H7 (cell line): ENCODE data around the gene TRPV4. TPM values are rescaled to one million over a fixed set of nuclear protein-coding genes. Genes with fewer than 3 reads are reported as not detected.

Experiments
- DNase-seq: peaks from one replicate; pipeline ENCODE4 v3.0.0; 2012
- H3K27me3 ChIP-seq: 2 replicates; pipeline ENCODE4 v1.6.0; 2011; ENCODE audit warnings: mild to moderate bottlenecking, low read length; ENCODE audit not compliant: control insufficient read depth, insufficient read depth
- H3K36me3 ChIP-seq: replicated peaks from 2 replicates; pipeline ENCODE4 v1.5.1; 2011; ENCODE audit warnings: low read length; ENCODE audit not compliant: control insufficient read depth, insufficient read depth
- H3K4me3 ChIP-seq: 2 replicates; pipeline ENCODE4 v1.5.1; 2011; ENCODE audit warnings: low read depth, mild to moderate bottlenecking, control low read depth, low read length, moderate library complexity; ENCODE audit not compliant: insufficient read depth
- total RNA-seq: library from RNA; depleted of rRNA; stranded (reverse); fragments of >200 nt; shearing (Covaris generic); gene quantifications from 2 replicates; pipeline ENCODE4 v1.2.3, GENCODE V29; 2014; rRNA removed

The TRPV4 gene
- total RNA-seq, 1 experiment from 2014 or later = 1.6 TPM

DNA sequence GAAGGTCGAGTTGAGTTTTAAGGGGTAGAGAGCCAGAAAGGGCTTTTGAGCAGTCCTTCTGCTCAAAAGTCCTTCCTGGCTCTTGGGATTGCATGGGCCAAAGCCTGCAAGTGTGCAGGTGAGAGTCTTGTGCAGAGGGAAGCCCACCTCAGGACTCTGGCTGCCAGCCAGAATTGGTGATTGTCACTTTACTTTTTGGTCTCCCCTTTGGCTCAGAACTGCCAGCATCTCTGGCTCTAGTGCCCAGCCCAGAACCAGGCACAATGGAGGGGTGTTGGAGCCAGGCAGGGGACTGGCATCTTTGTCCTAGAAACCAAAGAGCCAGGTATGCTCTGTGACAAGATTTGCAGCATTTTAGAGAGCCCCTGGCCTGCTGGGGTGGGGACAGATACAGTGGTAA is 96.1 kb downstream of the TRPV4 start:
- Histone ChIP-seq H3K27me3 (no peaks in the 10 kb centered on the region; the same call in 1 of the 2 replicates), H3K4me3 (no peak overlapping the region), H3K36me3 (no peaks in the 10 kb centered on the region)
- DNase-seq = no peak

DNA sequence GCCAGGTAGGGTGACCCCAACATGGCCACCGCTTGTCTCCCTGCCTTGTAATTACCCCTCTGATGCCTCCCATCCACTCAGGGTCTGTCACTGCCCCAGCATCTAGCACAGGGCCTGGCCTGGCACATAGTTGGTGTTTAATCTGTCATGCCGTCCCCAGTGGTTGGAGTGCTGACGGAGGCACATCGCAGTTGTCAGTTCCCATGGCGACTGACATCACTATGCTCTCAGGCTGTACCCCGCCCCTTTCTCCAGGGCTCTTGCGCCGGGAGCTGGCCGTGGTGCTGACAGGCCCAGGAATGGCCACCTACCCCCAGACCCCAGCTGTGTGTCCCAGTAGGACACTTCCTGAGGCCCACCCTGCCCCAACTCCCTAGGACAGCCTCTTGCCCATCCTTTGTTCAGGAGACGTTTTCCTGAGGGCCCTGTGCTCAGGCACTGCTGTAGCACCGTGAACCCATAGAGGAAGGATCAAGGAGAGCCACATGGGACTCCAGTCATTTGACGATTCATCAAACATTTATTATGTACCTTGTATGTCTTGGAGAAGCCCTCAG is 96.6 kb downstream of the TRPV4 start:
- no peaks in the 10 kb centered on the region for H3K36me3 ChIP-seq
- no peak overlapping the region for H3K4me3 ChIP-seq
- no peaks in the 10 kb centered on the region; the same call in 1 of the 2 replicates for H3K27me3 ChIP-seq
- DNase-seq = peak; percentile 92

DNA sequence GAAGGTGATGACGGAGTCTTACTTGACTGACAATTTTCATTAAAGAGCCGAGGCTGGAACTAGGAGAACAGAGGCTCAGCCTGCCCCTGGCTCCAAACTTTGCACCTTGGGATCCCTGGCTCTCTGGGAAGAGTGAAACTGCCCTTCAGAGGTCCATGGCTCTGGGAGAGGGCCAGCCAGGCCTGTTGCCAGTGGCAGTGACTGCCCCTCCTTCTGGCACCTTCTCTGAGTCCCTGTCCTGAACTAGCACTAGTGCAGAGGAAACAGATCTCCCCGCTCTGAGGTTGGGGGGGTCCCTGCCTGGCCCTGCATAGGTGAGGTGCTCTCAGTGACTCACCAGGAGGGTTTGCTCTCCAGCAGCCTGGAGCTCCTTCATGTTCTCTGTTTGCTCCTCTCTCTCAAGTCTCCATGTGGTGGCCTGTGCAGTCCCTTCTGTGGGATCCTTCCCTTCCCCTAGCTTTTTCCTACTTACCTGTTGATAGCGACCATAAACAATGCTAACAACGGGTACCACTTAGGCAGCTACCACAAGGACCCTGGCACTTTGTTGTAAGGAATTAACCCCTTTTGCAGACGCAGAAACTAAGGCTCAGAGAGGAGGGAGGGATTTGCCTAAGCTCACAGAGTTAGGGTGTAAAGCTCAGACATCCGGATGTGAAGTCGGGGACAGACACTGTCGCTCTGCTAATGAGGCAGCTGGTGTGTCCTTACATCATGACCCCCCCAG is 97.2 kb downstream of the TRPV4 start:
- Histone ChIP-seq H3K4me3 (no peak overlapping the region), H3K36me3 (no peaks in the 10 kb centered on the region), H3K27me3 (no peaks in the 10 kb centered on the region; the same call in 1 of the 2 replicates)
- DNase-seq = no peak

DNA sequence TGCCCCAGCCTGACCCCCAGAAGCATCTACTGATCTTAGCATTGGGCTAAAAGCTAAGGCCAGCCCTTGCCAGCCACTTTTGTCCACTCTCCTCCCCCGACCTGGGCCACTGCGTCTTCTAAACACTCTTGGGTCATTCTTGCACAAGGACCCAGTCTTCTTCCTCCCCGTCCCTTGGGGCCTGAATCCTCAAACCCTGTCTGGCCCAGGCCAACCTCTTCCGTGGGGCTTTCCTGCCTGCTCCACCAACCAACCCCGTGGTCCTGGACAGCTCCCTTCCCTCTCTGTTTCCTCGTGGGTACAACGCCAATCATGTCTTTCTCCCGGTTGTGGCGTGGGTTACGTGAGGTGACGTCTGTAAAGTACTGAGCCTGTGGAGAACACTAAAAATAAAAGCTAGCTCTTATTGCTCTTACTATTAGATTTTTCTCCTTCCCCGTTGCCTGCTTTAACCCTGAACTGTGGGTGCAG is 98.1 kb downstream of the TRPV4 start:
- Histone ChIP-seq H3K27me3 (no peaks in the 10 kb centered on the region; the same call in 1 of the 2 replicates), H3K4me3 (no peak overlapping the region), H3K36me3 (no peaks in the 10 kb centered on the region)
- no peak for DNase-seq

DNA sequence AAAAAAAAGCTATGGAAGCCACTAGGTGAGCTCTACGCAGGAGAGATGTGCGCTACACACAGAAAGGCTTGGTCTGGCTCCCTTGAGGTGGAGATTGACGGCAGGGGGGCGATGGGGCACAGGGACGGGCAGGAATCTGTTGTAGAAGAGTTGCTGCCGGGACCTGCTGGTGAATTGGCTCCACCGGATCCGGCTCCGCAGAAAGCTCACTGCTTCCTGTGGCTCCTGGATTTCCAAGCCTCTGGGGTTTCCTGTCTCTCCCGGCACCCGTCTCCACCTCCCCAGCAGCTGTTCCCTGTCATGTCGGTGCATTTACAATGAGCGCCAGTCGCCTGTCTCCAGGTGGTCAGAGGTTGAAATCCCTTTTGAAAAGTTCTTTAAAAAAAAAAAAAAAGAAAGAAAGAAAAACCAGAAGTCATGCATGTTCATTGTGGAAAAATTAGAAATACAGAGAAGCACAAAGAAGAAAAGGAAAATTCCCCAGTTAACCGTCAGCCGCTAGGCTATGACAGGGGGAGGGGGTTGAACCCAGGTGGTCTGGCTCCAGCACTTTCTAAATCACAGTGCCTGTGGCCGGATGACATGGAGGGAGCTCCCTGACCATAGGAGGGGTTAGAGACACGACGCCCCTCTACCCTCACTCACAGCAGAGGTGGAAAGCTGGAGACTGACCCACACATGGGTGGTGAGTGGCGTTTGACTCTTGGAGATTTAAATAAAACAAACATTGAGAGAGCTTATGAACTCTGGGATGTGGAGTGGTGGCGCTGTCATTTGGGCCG is 98.8 kb downstream of the TRPV4 start:
- H3K36me3 ChIP-seq = no peaks in the 10 kb centered on the region
- H3K27me3 ChIP-seq = no peaks in the 10 kb centered on the region; the same call in 1 of the 2 replicates
- peak; percentile 82 for DNase-seq
- H3K4me3 ChIP-seq = no peak overlapping the region

Other genes with a start within 250 kb of the TRPV4 start
- gene FAM222A, start 119.6 kb downstream of the TRPV4 start, total RNA-seq = 2.5 and 3.7 TPM in 2 replicates
- 24.1 and 28.8 TPM in 2 replicates for gene GLTP, start 47.1 kb upstream of the TRPV4 start, total RNA-seq
- gene TCHP, start 66.9 kb upstream of the TRPV4 start, total RNA-seq = 13.3 and 16.4 TPM in 2 replicates
- 16.3 and 22.7 TPM in 2 replicates for gene GIT2, start 163.0 kb upstream of the TRPV4 start, total RNA-seq
- gene ANKRD13A, start 166.0 kb upstream of the TRPV4 start, total RNA-seq = 24.6 and 25.9 TPM in 2 replicates
- 14.9 and 31.0 TPM in 2 replicates for gene C12orf76, start 215.1 kb upstream of the TRPV4 start, total RNA-seq